ENCODE results near the gene ELL.

- TF ChIP-seq, protein P1, sequence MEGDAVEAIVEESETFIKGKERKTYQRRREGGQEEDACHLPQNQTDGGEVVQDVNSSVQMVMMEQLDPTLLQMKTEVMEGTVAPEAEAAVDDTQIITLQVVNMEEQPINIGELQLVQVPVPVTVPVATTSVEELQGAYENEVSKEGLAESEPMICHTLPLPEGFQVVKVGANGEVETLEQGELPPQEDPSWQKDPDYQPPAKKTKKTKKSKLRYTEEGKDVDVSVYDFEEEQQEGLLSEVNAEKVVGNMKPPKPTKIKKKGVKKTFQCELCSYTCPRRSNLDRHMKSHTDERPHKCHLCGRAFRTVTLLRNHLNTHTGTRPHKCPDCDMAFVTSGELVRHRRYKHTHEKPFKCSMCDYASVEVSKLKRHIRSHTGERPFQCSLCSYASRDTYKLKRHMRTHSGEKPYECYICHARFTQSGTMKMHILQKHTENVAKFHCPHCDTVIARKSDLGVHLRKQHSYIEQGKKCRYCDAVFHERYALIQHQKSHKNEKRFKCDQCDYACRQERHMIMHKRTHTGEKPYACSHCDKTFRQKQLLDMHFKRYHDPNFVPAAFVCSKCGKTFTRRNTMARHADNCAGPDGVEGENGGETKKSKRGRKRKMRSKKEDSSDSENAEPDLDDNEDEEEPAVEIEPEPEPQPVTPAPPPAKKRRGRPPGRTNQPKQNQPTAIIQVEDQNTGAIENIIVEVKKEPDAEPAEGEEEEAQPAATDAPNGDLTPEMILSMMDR (conservative IDR thresholded peaks at IDR 0.05; ENCODE audit: low read depth, low read length): no peak
- no peak for TF ChIP-seq EZH2 (IDR thresholded peaks at IDR 0.05; ENCODE audit: low read length, unreplicated experiment)
Observed at GRCh38 chr19:18415178-18415867, 106.5 kb downstream of the ELL start.

Measured in PC-3 (cell line).